ENCODE data around the gene SPDYC.
A peak's percentile ranks its signal among the peaks of the same experiment; 100 is the strongest.

Gene SPDYC

GRCh38 chr11:65170058-65170534 is at the start of gene SPDYC:
Gene SPDYC (plus strand): TSS chr11:65170233. CDS start chr11:65171358, 1,125 bp downstream.
- DNase-seq (ENCODE audit: low spot score), result no peak

GRCh38 chr11:65120831-65121230 is 49.2 kb upstream of the SPDYC start:
- DNase-seq (ENCODE audit: low spot score), result no peak

GRCh38 chr11:65121447-65121864 is 48.6 kb upstream of the SPDYC start:
- no peak for DNase-seq (ENCODE audit: low spot score)

- DNase-seq (ENCODE audit: low spot score), result peak; percentile 91
Observed at GRCh38 chr11:65121865-65122696, 48.0 kb upstream of the SPDYC start, which contains the start of the genes FAU and MRPL49. Gene FAU (minus strand): TSS chr11:65122134. CDS start chr11:65121813, 321 bp downstream. Gene MRPL49 (plus strand): TSS chr11:65122321. CDS start chr11:65122347, 26 bp downstream.

GRCh38 chr11:65124480-65125196 is 45.4 kb upstream of the SPDYC start:
- no peak for DNase-seq (ENCODE audit: low spot score)

GRCh38 chr11:65125197-65126056 is 44.6 kb upstream of the SPDYC start:
- DNase-seq (ENCODE audit: low spot score), result no peak

GRCh38 chr11:65126624-65127274 is 43.3 kb upstream of the SPDYC start:
- DNase-seq (ENCODE audit: low spot score), result no peak

- no peak for DNase-seq (ENCODE audit: low spot score)
Observed at GRCh38 chr11:65127473-65128181, 42.4 kb upstream of the SPDYC start.

GRCh38 chr11:65128182-65129145 is 41.6 kb upstream of the SPDYC start:
- DNase-seq (ENCODE audit: low spot score), result no peak

- DNase-seq (ENCODE audit: low spot score), result no peak
Observed at GRCh38 chr11:65129649-65130441, 40.2 kb upstream of the SPDYC start.

- DNase-seq (ENCODE audit: low spot score), result no peak
Observed at GRCh38 chr11:65130631-65131416, 39.2 kb upstream of the SPDYC start.

- DNase-seq (ENCODE audit: low spot score), result no peak
Observed at GRCh38 chr11:65131417-65131776, 38.6 kb upstream of the SPDYC start.

- no peak for DNase-seq (ENCODE audit: low spot score)
Observed at GRCh38 chr11:65131895-65132237, 38.2 kb upstream of the SPDYC start.

- DNase-seq (ENCODE audit: low spot score), result no peak
Observed at GRCh38 chr11:65132238-65132987, 37.6 kb upstream of the SPDYC start.

- no peak for DNase-seq (ENCODE audit: low spot score)
Observed at GRCh38 chr11:65132988-65133700, 36.9 kb upstream of the SPDYC start.

- no peak for DNase-seq (ENCODE audit: low spot score)
Observed at GRCh38 chr11:65133724-65134123, 36.3 kb upstream of the SPDYC start.

Data from pons (tissue), 1 donor.